ENCODE results near the gene STAM. TPM values are rescaled to one million over a fixed set of nuclear protein-coding genes. Genes with fewer than 3 reads are reported as not detected.
A peak's percentile ranks its signal among the peaks of the same experiment; 100 is the strongest.

STAM gene
- polyA plus RNA-seq, 4 donors, result 8.4 to 17.2 (median 10.8) TPM

- H3K9me3 ChIP-seq (ENCODE audit: control insufficient read depth in 2 of 2, insufficient read depth in 1 of 2, low read depth in 1 of 2, low read length in 1 of 2), result no peaks in the 10 kb centered on the region
- peaks cover 0 to 4% (median 2%) of the 10 kb centered on the region in 3 donors for H3K36me3 ChIP-seq (ENCODE audit: control insufficient read depth in 3 of 3, insufficient read depth in 2 of 3, low read depth in 1 of 3, low read length in 3 of 3)
- peaks cover 5 to 12% (median 5%) of the 10 kb centered on the region in 3 donors for H3K4me1 ChIP-seq (ENCODE audit: control insufficient read depth in 3 of 3, insufficient read depth in 2 of 3, low read depth in 1 of 3, low read length in 2 of 3)
- no peak overlapping the region for H3K27ac ChIP-seq (ENCODE audit: low read depth in 1 of 3, low read length in 2 of 3)
- no peak for FAIRE-seq
- no peaks in the 10 kb centered on the region for H3K27me3 ChIP-seq (ENCODE audit: control insufficient read depth in 3 of 3, insufficient read depth in 3 of 3, low read length in 3 of 3)
- 83 to 95% (median 84%) methylated on average over 2 of the region's 2 CpGs for WGBS, 3 donors
- no peak overlapping the region for H3K4me3 ChIP-seq (ENCODE audit: low read depth in 1 of 3, low read length in 3 of 3)
- no peak for DNase-seq
Measured at GRCh38 chr10:17649836-17650235, 5.9 kb downstream of the STAM start.

DNA sequence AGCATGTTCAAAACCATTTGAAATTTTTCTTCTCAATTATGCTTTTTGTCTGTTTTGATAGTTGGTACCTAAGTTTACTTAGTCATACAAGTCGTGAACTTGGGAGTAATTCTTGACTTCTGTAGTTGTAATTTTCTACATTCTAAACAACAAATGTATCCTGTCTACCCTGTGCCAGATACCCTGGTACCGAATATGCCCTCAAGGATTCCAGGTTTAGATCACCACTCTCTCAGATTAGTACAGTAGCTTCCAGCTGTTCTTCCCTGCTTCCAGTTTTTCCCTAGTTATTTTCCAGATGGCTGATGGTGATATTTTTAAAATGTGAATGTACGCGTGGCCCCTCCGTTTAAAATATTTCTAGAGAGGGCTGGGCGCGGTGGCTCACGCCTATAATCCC, 6.5 kb downstream of the STAM start:
- FAIRE-seq, result no peak
- Histone ChIP-seq H3K9me3 (ENCODE audit: control insufficient read depth in 2 of 2, insufficient read depth in 1 of 2, low read depth in 1 of 2, low read length in 1 of 2) (no peaks in the 10 kb centered on the region), H3K36me3 (ENCODE audit: control insufficient read depth in 3 of 3, insufficient read depth in 2 of 3, low read depth in 1 of 3, low read length in 3 of 3) (peaks cover 0 to 4% (median 2%) of the 10 kb centered on the region in 3 donors), H3K27ac (ENCODE audit: low read depth in 1 of 3, low read length in 2 of 3) (peak overlapping the region in 2 of 3 donors; percentile 3 to 14), H3K4me3 (ENCODE audit: low read depth in 1 of 3, low read length in 3 of 3) (peak overlapping the region in 1 of 3 donors; percentile 25), H3K4me1 (ENCODE audit: control insufficient read depth in 3 of 3, insufficient read depth in 2 of 3, low read depth in 1 of 3, low read length in 2 of 3) (peaks cover 3 to 6% (median 3%) of the 10 kb centered on the region in 3 donors), H3K27me3 (ENCODE audit: control insufficient read depth in 3 of 3, insufficient read depth in 3 of 3, low read length in 3 of 3) (no peaks in the 10 kb centered on the region)
- no peak for DNase-seq
- 36 to 82% (median 54%) methylated on average over 8 of the region's 8 CpGs for WGBS, 3 donors

GRCh38 chr10:17651896-17652295, 7.9 kb downstream of the STAM start:
- FAIRE-seq (no peak), DNase-seq (no peak)
- peaks cover 0 to 7% (median 4%) of the 10 kb centered on the region in 3 donors for H3K4me1 ChIP-seq (ENCODE audit: control insufficient read depth in 3 of 3, insufficient read depth in 2 of 3, low read depth in 1 of 3, low read length in 2 of 3)

GRCh38 chr10:17652585-17652984, 8.6 kb downstream of the STAM start:
- Histone ChIP-seq H3K36me3 (ENCODE audit: control insufficient read depth in 3 of 3, insufficient read depth in 2 of 3, low read depth in 1 of 3, low read length in 3 of 3) (peaks cover 0 to 4% (median 2%) of the 10 kb centered on the region in 3 donors), H3K27ac (ENCODE audit: low read depth in 1 of 3, low read length in 2 of 3) (no peak overlapping the region), H3K4me1 (ENCODE audit: control insufficient read depth in 3 of 3, insufficient read depth in 2 of 3, low read depth in 1 of 3, low read length in 2 of 3) (peaks cover 0 to 9% (median 5%) of the 10 kb centered on the region in 3 donors), H3K9me3 (ENCODE audit: control insufficient read depth in 2 of 2, insufficient read depth in 1 of 2, low read depth in 1 of 2, low read length in 1 of 2) (peaks cover 0 to 4% of the 10 kb centered on the region in 2 donors), H3K4me3 (ENCODE audit: low read depth in 1 of 3, low read length in 3 of 3) (no peak overlapping the region), H3K27me3 (ENCODE audit: control insufficient read depth in 3 of 3, insufficient read depth in 3 of 3, low read length in 3 of 3) (no peaks in the 10 kb centered on the region)
- DNase-seq, result no peak
- no peak for FAIRE-seq

More at GRCh38 chr10:17651896-17652295, 7.9 kb downstream of the STAM start:
- Histone ChIP-seq H3K27me3 (ENCODE audit: control insufficient read depth in 3 of 3, insufficient read depth in 3 of 3, low read length in 3 of 3) (no peaks in the 10 kb centered on the region), H3K27ac (ENCODE audit: low read depth in 1 of 3, low read length in 2 of 3) (no peak overlapping the region), H3K9me3 (ENCODE audit: control insufficient read depth in 2 of 2, insufficient read depth in 1 of 2, low read depth in 1 of 2, low read length in 1 of 2) (peaks cover 0 to 3% of the 10 kb centered on the region in 2 donors), H3K4me3 (ENCODE audit: low read depth in 1 of 3, low read length in 3 of 3) (no peak overlapping the region), H3K36me3 (ENCODE audit: control insufficient read depth in 3 of 3, insufficient read depth in 2 of 3, low read depth in 1 of 3, low read length in 3 of 3) (peaks cover 0 to 4% (median 2%) of the 10 kb centered on the region in 3 donors)

DNA sequence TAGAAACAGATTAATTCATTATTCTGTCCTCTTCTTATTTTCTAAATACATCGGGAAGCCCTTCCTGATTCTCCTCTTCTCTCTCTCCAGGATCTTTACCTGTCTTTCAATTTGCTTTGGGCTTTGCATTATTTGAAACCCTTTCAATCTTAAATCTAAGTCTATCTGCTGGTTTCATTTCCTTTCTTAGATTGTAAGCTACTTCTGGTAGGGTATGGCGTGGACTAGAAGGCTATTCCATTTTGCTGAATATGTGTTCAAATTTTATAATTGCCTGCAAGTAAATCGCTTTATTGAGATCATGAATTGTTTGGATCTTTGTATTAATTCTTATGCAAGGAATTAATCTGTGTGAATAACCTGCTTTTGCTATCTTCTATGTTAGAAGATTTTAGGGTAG, 11.1 kb downstream of the STAM start:
- Histone ChIP-seq H3K4me3 (ENCODE audit: low read depth in 1 of 3, low read length in 3 of 3) (no peak overlapping the region), H3K4me1 (ENCODE audit: control insufficient read depth in 3 of 3, insufficient read depth in 2 of 3, low read depth in 1 of 3, low read length in 2 of 3) (peaks cover 0 to 9% (median 5%) of the 10 kb centered on the region in 3 donors), H3K9me3 (ENCODE audit: control insufficient read depth in 2 of 2, insufficient read depth in 1 of 2, low read depth in 1 of 2, low read length in 1 of 2) (peaks cover 0 to 4% of the 10 kb centered on the region in 2 donors), H3K27ac (ENCODE audit: low read depth in 1 of 3, low read length in 2 of 3) (no peak overlapping the region), H3K27me3 (ENCODE audit: control insufficient read depth in 3 of 3, insufficient read depth in 3 of 3, low read length in 3 of 3) (no peaks in the 10 kb centered on the region), H3K36me3 (ENCODE audit: control insufficient read depth in 3 of 3, insufficient read depth in 2 of 3, low read depth in 1 of 3, low read length in 3 of 3) (no peaks in the 10 kb centered on the region)
- FAIRE-seq (no peak), DNase-seq (no peak)
- WGBS, 3 donors, result 95 to 97% (median 96%) methylated on average over 3 of the region's 3 CpGs

GRCh38 chr10:17655567-17656146, 11.7 kb downstream of the STAM start:
- peaks cover 0 to 9% (median 5%) of the 10 kb centered on the region in 3 donors for H3K4me1 ChIP-seq (ENCODE audit: control insufficient read depth in 3 of 3, insufficient read depth in 2 of 3, low read depth in 1 of 3, low read length in 2 of 3)
- H3K9me3 ChIP-seq (ENCODE audit: control insufficient read depth in 2 of 2, insufficient read depth in 1 of 2, low read depth in 1 of 2, low read length in 1 of 2), result peaks cover 0 to 4% of the 10 kb centered on the region in 2 donors
- H3K27me3 ChIP-seq (ENCODE audit: control insufficient read depth in 3 of 3, insufficient read depth in 3 of 3, low read length in 3 of 3), result no peaks in the 10 kb centered on the region
- no peaks in the 10 kb centered on the region for H3K36me3 ChIP-seq (ENCODE audit: control insufficient read depth in 3 of 3, insufficient read depth in 2 of 3, low read depth in 1 of 3, low read length in 3 of 3)
- 80 to 93% (median 85%) methylated on average over 5 of the region's 5 CpGs for WGBS, 3 donors
- H3K27ac ChIP-seq (ENCODE audit: low read depth in 1 of 3, low read length in 2 of 3), result peak overlapping the region in 1 of 3 donors; percentile 4
- no peak overlapping the region for H3K4me3 ChIP-seq (ENCODE audit: low read depth in 1 of 3, low read length in 3 of 3)
- DNase-seq, result no peak
- FAIRE-seq, result no peak

- peaks cover 0 to 4% of the 10 kb centered on the region in 2 donors for H3K9me3 ChIP-seq (ENCODE audit: control insufficient read depth in 2 of 2, insufficient read depth in 1 of 2, low read depth in 1 of 2, low read length in 1 of 2)
- peaks cover 0 to 9% (median 5%) of the 10 kb centered on the region in 3 donors for H3K4me1 ChIP-seq (ENCODE audit: control insufficient read depth in 3 of 3, insufficient read depth in 2 of 3, low read depth in 1 of 3, low read length in 2 of 3)
- no peak overlapping the region for H3K4me3 ChIP-seq (ENCODE audit: low read depth in 1 of 3, low read length in 3 of 3)
- H3K27me3 ChIP-seq (ENCODE audit: control insufficient read depth in 3 of 3, insufficient read depth in 3 of 3, low read length in 3 of 3), result no peaks in the 10 kb centered on the region
- 26 to 74% (median 43%) methylated on average over 1 of the region's 1 CpG for WGBS, 3 donors
- FAIRE-seq, result no peak
- H3K27ac ChIP-seq (ENCODE audit: low read depth in 1 of 3, low read length in 2 of 3), result no peak overlapping the region
- H3K36me3 ChIP-seq (ENCODE audit: control insufficient read depth in 3 of 3, insufficient read depth in 2 of 3, low read depth in 1 of 3, low read length in 3 of 3), result peaks cover 0 to 2% (median 0%) of the 10 kb centered on the region in 3 donors
- no peak for DNase-seq
Measured at GRCh38 chr10:17657103-17657500, 13.2 kb downstream of the STAM start.

- FAIRE-seq (no peak), DNase-seq (no peak)
- peaks cover 0 to 9% (median 5%) of the 10 kb centered on the region in 3 donors for H3K4me1 ChIP-seq (ENCODE audit: control insufficient read depth in 3 of 3, insufficient read depth in 2 of 3, low read depth in 1 of 3, low read length in 2 of 3)
- H3K4me3 ChIP-seq (ENCODE audit: low read depth in 1 of 3, low read length in 3 of 3), result no peak overlapping the region
- peaks cover 0 to 2% (median 0%) of the 10 kb centered on the region in 3 donors for H3K36me3 ChIP-seq (ENCODE audit: control insufficient read depth in 3 of 3, insufficient read depth in 2 of 3, low read depth in 1 of 3, low read length in 3 of 3)
- no peak overlapping the region for H3K27ac ChIP-seq (ENCODE audit: low read depth in 1 of 3, low read length in 2 of 3)
- H3K9me3 ChIP-seq (ENCODE audit: control insufficient read depth in 2 of 2, insufficient read depth in 1 of 2, low read depth in 1 of 2, low read length in 1 of 2), result peaks cover 0 to 4% of the 10 kb centered on the region in 2 donors
- 86 to 91% (median 90%) methylated on average over 4 of the region's 4 CpGs for WGBS, 3 donors
- H3K27me3 ChIP-seq (ENCODE audit: control insufficient read depth in 3 of 3, insufficient read depth in 3 of 3, low read length in 3 of 3), result no peaks in the 10 kb centered on the region
Measured at GRCh38 chr10:17659365-17659764, 15.4 kb downstream of the STAM start.

DNA sequence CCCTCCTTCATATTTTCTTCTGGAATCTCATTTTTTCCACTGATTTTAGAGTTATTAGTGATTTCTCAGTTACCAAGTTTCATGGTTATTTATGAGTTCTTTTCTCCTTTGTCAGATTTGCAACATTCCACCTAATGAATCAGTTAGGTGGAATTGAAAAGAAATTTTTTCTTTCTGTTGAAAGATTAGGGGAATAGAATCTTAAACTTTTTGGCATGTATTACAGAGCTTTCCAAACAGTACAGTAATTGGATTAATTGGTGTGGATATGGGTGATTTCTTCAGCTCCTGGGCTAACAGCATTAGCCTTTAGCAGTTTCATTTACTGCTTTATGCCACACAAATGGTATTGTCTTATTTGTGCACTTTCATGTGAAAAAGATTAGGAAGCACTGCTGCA, 17.0 kb downstream of the STAM start:
- FAIRE-seq, result no peak
- Histone ChIP-seq H3K4me1 (ENCODE audit: control insufficient read depth in 3 of 3, insufficient read depth in 2 of 3, low read depth in 1 of 3, low read length in 2 of 3) (peaks cover 0 to 9% (median 5%) of the 10 kb centered on the region in 3 donors), H3K9me3 (ENCODE audit: control insufficient read depth in 2 of 2, insufficient read depth in 1 of 2, low read depth in 1 of 2, low read length in 1 of 2) (peaks cover 0 to 4% of the 10 kb centered on the region in 2 donors), H3K36me3 (ENCODE audit: control insufficient read depth in 3 of 3, insufficient read depth in 2 of 3, low read depth in 1 of 3, low read length in 3 of 3) (peaks cover 0 to 2% (median 0%) of the 10 kb centered on the region in 3 donors), H3K4me3 (ENCODE audit: low read depth in 1 of 3, low read length in 3 of 3) (no peak overlapping the region), H3K27me3 (ENCODE audit: control insufficient read depth in 3 of 3, insufficient read depth in 3 of 3, low read length in 3 of 3) (no peaks in the 10 kb centered on the region), H3K27ac (ENCODE audit: low read depth in 1 of 3, low read length in 2 of 3) (no peak overlapping the region)
- no peak for DNase-seq
